Liver (tissue), 3 donors: ENCODE results near the gene SLC7A5.
"Not testable (repeated sequence)": the region's sequence is repeated elsewhere in the genome, so short reads cannot be mapped to it uniquely, and the experiment has no call there.

Experiments
- HNF4A ChIP-seq, 2 donors: conservative IDR thresholded peaks; 2 replicates each; pipeline ENCODE4 v1.6.1; 2016; ENCODE audit warnings: antibody characterized with exemption in 2 of 2, mild to moderate bottlenecking in 2 of 2
- HNF4G ChIP-seq: IDR thresholded peaks from 2 replicates; pipeline ENCODE4 v1.6.1; 2016; ENCODE audit warnings: antibody characterized with exemption
- TAF1 ChIP-seq: conservative IDR thresholded peaks from 2 replicates; pipeline ENCODE4 v1.6.1; 2016; ENCODE audit warnings: antibody characterized with exemption, mild to moderate bottlenecking
- YY1 ChIP-seq: IDR thresholded peaks from 2 replicates; pipeline ENCODE4 v1.6.1; 2016; ENCODE audit warnings: antibody characterized with exemption, mild to moderate bottlenecking
- TF ChIP-seq, protein P1 (sequence below): fragments of 150-350 bp; IDR thresholded peaks from 2 replicates; pipeline ENCODE4 v1.5.1; 2017; ENCODE audit warnings: improper control_type of control experiment, low read depth, low read length; ENCODE audit not compliant: missing input control
- donor health status: healthy.
- donor health status: healthy.

- TF ChIP-seq HNF4G; HNF4A (conservative IDR thresholded peaks at IDR 0.05); TAF1; YY1: not testable (repeated sequence)
- TF ChIP-seq, protein P1, sequence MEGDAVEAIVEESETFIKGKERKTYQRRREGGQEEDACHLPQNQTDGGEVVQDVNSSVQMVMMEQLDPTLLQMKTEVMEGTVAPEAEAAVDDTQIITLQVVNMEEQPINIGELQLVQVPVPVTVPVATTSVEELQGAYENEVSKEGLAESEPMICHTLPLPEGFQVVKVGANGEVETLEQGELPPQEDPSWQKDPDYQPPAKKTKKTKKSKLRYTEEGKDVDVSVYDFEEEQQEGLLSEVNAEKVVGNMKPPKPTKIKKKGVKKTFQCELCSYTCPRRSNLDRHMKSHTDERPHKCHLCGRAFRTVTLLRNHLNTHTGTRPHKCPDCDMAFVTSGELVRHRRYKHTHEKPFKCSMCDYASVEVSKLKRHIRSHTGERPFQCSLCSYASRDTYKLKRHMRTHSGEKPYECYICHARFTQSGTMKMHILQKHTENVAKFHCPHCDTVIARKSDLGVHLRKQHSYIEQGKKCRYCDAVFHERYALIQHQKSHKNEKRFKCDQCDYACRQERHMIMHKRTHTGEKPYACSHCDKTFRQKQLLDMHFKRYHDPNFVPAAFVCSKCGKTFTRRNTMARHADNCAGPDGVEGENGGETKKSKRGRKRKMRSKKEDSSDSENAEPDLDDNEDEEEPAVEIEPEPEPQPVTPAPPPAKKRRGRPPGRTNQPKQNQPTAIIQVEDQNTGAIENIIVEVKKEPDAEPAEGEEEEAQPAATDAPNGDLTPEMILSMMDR: not testable (repeated sequence)
These were observed 10.2 kb upstream of the SLC7A5 start for GRCh38 chr16:87879411-87880013.
